ENCODE data around the gene PEA15.
A peak's percentile ranks its signal among the peaks of the same experiment; 100 is the strongest.

Gene PEA15

GRCh38 chr1:160159846-160160245 lies 45.3 kb upstream of the PEA15 start:
- Histone ChIP-seq H3K27ac (no peak overlapping the region), H3K9me3 (ENCODE audit: control insufficient read depth, low read length) (no peaks in the 10 kb centered on the region), H3K27me3 (ENCODE audit: control insufficient read depth, insufficient read depth, low read length) (no peaks in the 10 kb centered on the region), H3K4me3 (ENCODE audit: low read depth, low read length) (no peak overlapping the region), H2AFZ (no peak overlapping the region), H3K79me2 (no peaks in the 10 kb centered on the region), H3K4me2 (ENCODE audit: low read length) (no peak overlapping the region), H3K9ac (no peak overlapping the region), H3K4me1 (no peaks in the 10 kb centered on the region), H3K36me3 (ENCODE audit: control insufficient read depth, insufficient read depth, low read length) (no peaks in the 10 kb centered on the region)
- TF ChIP-seq CTCF (IDR thresholded peaks at IDR 0.05), result no peak

- no peaks in the 10 kb centered on the region for H3K4me1 ChIP-seq
- H3K36me3 ChIP-seq (ENCODE audit: control insufficient read depth, insufficient read depth, low read length), result no peaks in the 10 kb centered on the region
- H3K27ac ChIP-seq, result no peak overlapping the region
- H3K79me2 ChIP-seq, result no peaks in the 10 kb centered on the region
- no peak overlapping the region for H3K4me2 ChIP-seq (ENCODE audit: low read length)
- H3K4me3 ChIP-seq (ENCODE audit: low read depth, low read length), result no peak overlapping the region
- H3K27me3 ChIP-seq (ENCODE audit: control insufficient read depth, insufficient read depth, low read length), result no peaks in the 10 kb centered on the region
- no peak overlapping the region for H3K9ac ChIP-seq
- H2AFZ ChIP-seq, result no peak overlapping the region
- H3K9me3 ChIP-seq (ENCODE audit: control insufficient read depth, low read length), result no peaks in the 10 kb centered on the region
- TF ChIP-seq CTCF (IDR thresholded peaks at IDR 0.05), result no peak
Measured at GRCh38 chr1:160161965-160162705, 43.0 kb upstream of the PEA15 start.

- Histone ChIP-seq H3K4me1 (no peaks in the 10 kb centered on the region), H3K27me3 (ENCODE audit: control insufficient read depth, insufficient read depth, low read length) (no peaks in the 10 kb centered on the region), H3K9me3 (ENCODE audit: control insufficient read depth, low read length) (no peaks in the 10 kb centered on the region), H3K27ac (no peak overlapping the region), H3K36me3 (ENCODE audit: control insufficient read depth, insufficient read depth, low read length) (no peaks in the 10 kb centered on the region), H3K9ac (no peak overlapping the region), H3K79me2 (no peaks in the 10 kb centered on the region), H3K4me3 (ENCODE audit: low read depth, low read length) (no peak overlapping the region), H3K4me2 (ENCODE audit: low read length) (no peak overlapping the region), H2AFZ (no peak overlapping the region)
- no peak for TF ChIP-seq CTCF (IDR thresholded peaks at IDR 0.05)
Measured at GRCh38 chr1:160162931-160163330, 42.3 kb upstream of the PEA15 start.

GRCh38 chr1:160163615-160164014 lies 41.6 kb upstream of the PEA15 start:
- Histone ChIP-seq H3K4me1 (no peaks in the 10 kb centered on the region), H2AFZ (no peak overlapping the region), H3K27ac (no peak overlapping the region), H3K4me3 (ENCODE audit: low read depth, low read length) (no peak overlapping the region), H3K9me3 (ENCODE audit: control insufficient read depth, low read length) (no peaks in the 10 kb centered on the region), H3K27me3 (ENCODE audit: control insufficient read depth, insufficient read depth, low read length) (no peaks in the 10 kb centered on the region), H3K9ac (no peak overlapping the region), H3K4me2 (ENCODE audit: low read length) (no peak overlapping the region), H3K79me2 (no peaks in the 10 kb centered on the region), H3K36me3 (ENCODE audit: control insufficient read depth, insufficient read depth, low read length) (no peaks in the 10 kb centered on the region)
- peak; percentile 11 for TF ChIP-seq CTCF (IDR thresholded peaks at IDR 0.05)

- H3K4me1 ChIP-seq, result no peaks in the 10 kb centered on the region
- no peak overlapping the region for H3K9ac ChIP-seq
- no peaks in the 10 kb centered on the region for H3K79me2 ChIP-seq
- H3K4me2 ChIP-seq (ENCODE audit: low read length), result no peak overlapping the region
- no peak for TF ChIP-seq CTCF (IDR thresholded peaks at IDR 0.05)
- H2AFZ ChIP-seq, result no peak overlapping the region
- H3K27me3 ChIP-seq (ENCODE audit: control insufficient read depth, insufficient read depth, low read length), result no peaks in the 10 kb centered on the region
- H3K36me3 ChIP-seq (ENCODE audit: control insufficient read depth, insufficient read depth, low read length), result no peaks in the 10 kb centered on the region
- no peak overlapping the region for H3K4me3 ChIP-seq (ENCODE audit: low read depth, low read length)
- H3K9me3 ChIP-seq (ENCODE audit: control insufficient read depth, low read length), result no peaks in the 10 kb centered on the region
- H3K27ac ChIP-seq, result no peak overlapping the region
Measured at GRCh38 chr1:160164121-160164520, 41.1 kb upstream of the PEA15 start.

Data from parathyroid adenoma (tissue), 2 donors.